Mucosa of descending colon (tissue), 3 donors: ENCODE measurements around the gene PTX4. TPM values are rescaled to one million over a fixed set of nuclear protein-coding genes. Genes with fewer than 3 reads are reported as not detected.

ENCODE experiments used
- ATAC-seq: fragments of 200-7000 bp; cut with Tn5 transposase; one replicate; pipeline ENCODE4 v1.9.1; 2020; ENCODE audit warnings: mild to moderate bottlenecking, moderate library complexity
- DNase-seq, 3 donors: peaks; one replicate each; pipeline ENCODE4 v3.0.0-alpha.2; 2020
- H3K36me3 ChIP-seq: fragments of 200-600 bp; one replicate; pipeline ENCODE4 v1.8.0; 2021; ENCODE audit warnings: low read depth, mild to moderate bottlenecking
- H3K4me1 ChIP-seq: fragments of 200-600 bp; one replicate; pipeline ENCODE4 v1.8.0; 2021; ENCODE audit warnings: low read depth, mild to moderate bottlenecking
- H3K4me3 ChIP-seq: fragments of 200-600 bp; one replicate; pipeline ENCODE4 v1.8.0; 2021; ENCODE audit warnings: mild to moderate bottlenecking
- H3K9me3 ChIP-seq: fragments of 200-600 bp; one replicate; pipeline ENCODE4 v1.8.0; 2021; ENCODE audit warnings: mild to moderate bottlenecking
- CTCF ChIP-seq: fragments of 200-600 bp; IDR thresholded peaks from one replicate; pipeline ENCODE4 v1.8.0; 2022; ENCODE audit warnings: antibody characterized with exemption, mild to moderate bottlenecking
- intact Hi-C, 2 donors: fragments of 100-400 bp; cut with DNase I in 1 of 2; cut with micrococcal nuclease in 1 of 2; formaldehyde crosslinking; loops; one replicate each; pipeline versions ENCODE4 v1.11.0 to v1.11.1; 2022; cut with DNase I, micrococcal nuclease
- total RNA-seq, 3 donors: library from RNA; stranded (reverse); fragmentation: NEBNext Ultra II Directional in 2 of 3; extraction: Animal tissue kit (Norgen Biotek cat#: 25700) in 2 of 3; gene quantifications; one replicate each; pipeline versions ENCODE4 v1.2.1 to v1.2.4, GENCODE V29; 2021 to 2023
- donor health status: DM: no; HTN: no; CAD: no; lungs with moderate emphysema.
- donor health status: DM: no; HTN: no; CAD: no.
- donor health status: DM: no; HTN: yes; CAD: no.

Gene PTX4
- total RNA-seq, 3 donors from 2014 or later = not detected

- no peak for TF ChIP-seq CTCF
- no peak for ATAC-seq
- no peak for DNase-seq
- Histone ChIP-seq H3K4me3 (no peak overlapping the region), H3K36me3 (no peaks in the 10 kb centered on the region), H3K9me3 (peaks cover 6% of the 10 kb centered on the region), H3K4me1 (no peaks in the 10 kb centered on the region)
- intact Hi-C loops = no loop called here
These were observed 22.2 kb upstream of the PTX4 start for GRCh38 chr16:1510941-1511351.

- intact Hi-C loops = no loop called here
These were observed 21.5 kb upstream of the PTX4 start for GRCh38 chr16:1510272-1510671.

GRCh38 chr16:1509307-1510221, 20.8 kb upstream of the PTX4 start:
- no peak for TF ChIP-seq CTCF
- no peaks in the 10 kb centered on the region for H3K4me1 ChIP-seq
- no peak overlapping the region for H3K4me3 ChIP-seq
- intact Hi-C loops = no loop called here
- no peaks in the 10 kb centered on the region for H3K36me3 ChIP-seq
- no peak for DNase-seq
- no peak for ATAC-seq
- H3K9me3 ChIP-seq = peaks cover 5% of the 10 kb centered on the region

More at GRCh38 chr16:1510272-1510671, 21.5 kb upstream of the PTX4 start:
- no peak for TF ChIP-seq CTCF
- DNase-seq (no peak), ATAC-seq (no peak)
- Histone ChIP-seq H3K4me3 (no peak overlapping the region), H3K36me3 (no peaks in the 10 kb centered on the region), H3K4me1 (no peaks in the 10 kb centered on the region), H3K9me3 (peaks cover 6% of the 10 kb centered on the region)

GRCh38 chr16:1508494-1509187, 19.9 kb upstream of the PTX4 start:
- TF ChIP-seq CTCF = no peak
- intact Hi-C loops = no loop called here
- H3K4me3 ChIP-seq = no peak overlapping the region

GRCh38 chr16:1506494-1507213, 17.9 kb upstream of the PTX4 start:
- no peak for TF ChIP-seq CTCF
- Histone ChIP-seq H3K4me3 (no peak overlapping the region), H3K4me1 (no peaks in the 10 kb centered on the region), H3K36me3 (no peaks in the 10 kb centered on the region), H3K9me3 (no peaks in the 10 kb centered on the region)
- ATAC-seq (no peak), DNase-seq (no peak)
- intact Hi-C loops = no loop called here

More at GRCh38 chr16:1508494-1509187, 19.9 kb upstream of the PTX4 start:
- Histone ChIP-seq H3K9me3 (no peaks in the 10 kb centered on the region), H3K4me1 (no peaks in the 10 kb centered on the region), H3K36me3 (no peaks in the 10 kb centered on the region)
- DNase-seq = no peak
- no peak for ATAC-seq
